Kidney epithelial cell (primary cell): ENCODE data around the gene DCAF6. TPM values are rescaled to one million over a fixed set of nuclear protein-coding genes. Genes with fewer than 3 reads are reported as not detected.

ENCODE experiments used
- DNase-seq: peaks from one replicate; pipeline ENCODE4 v3.0.0-alpha.2; 2010; ENCODE audit warnings: low read depth
- H3K27me3 ChIP-seq: 2 replicates; pipeline ENCODE4 v1.6.0; 2011; ENCODE audit warnings: low read length; ENCODE audit not compliant: control insufficient read depth, insufficient read depth
- H3K36me3 ChIP-seq: 2 replicates; pipeline ENCODE4 v1.5.1; 2011; ENCODE audit warnings: low read length; ENCODE audit not compliant: control insufficient read depth, insufficient read depth
- H3K4me3 ChIP-seq: 2 replicates; pipeline ENCODE4 v1.5.1; 2011; ENCODE audit warnings: low read depth, mild to moderate bottlenecking, control low read depth, low read length
- CTCF ChIP-seq: IDR thresholded peaks from 2 replicates; pipeline ENCODE4 v1.5.1; 2011; ENCODE audit warnings: mild to moderate bottlenecking, moderate library complexity, low read length, control low read depth, inconsistent platforms; ENCODE audit not compliant: insufficient read depth, poor library complexity, severe bottlenecking
- total RNA-seq: library from RNA; depleted of rRNA; stranded (reverse); fragments of >200 nt; gene quantifications from 2 replicates; pipeline ENCODE4 v1.2.3, GENCODE V29; 2015

The DCAF6 gene
- total RNA-seq, 1 donor from 2014 or later = 27.2 TPM

- no peak for DNase-seq
- Histone ChIP-seq H3K36me3 (no peaks in the 10 kb centered on the region), H3K4me3 (no peak overlapping the region), H3K27me3 (no peaks in the 10 kb centered on the region)
- TF ChIP-seq CTCF = no peak
Measured at GRCh38 chr1:168110896-168111545, 174.5 kb downstream of the DCAF6 start.

GRCh38 chr1:168112673-168113305 lies 176.3 kb downstream of the DCAF6 start:
- no peak for TF ChIP-seq CTCF
- Histone ChIP-seq H3K36me3 (no peaks in the 10 kb centered on the region), H3K27me3 (no peaks in the 10 kb centered on the region), H3K4me3 (no peak overlapping the region)
- DNase-seq = peak; percentile 77

- no peaks in the 10 kb centered on the region for H3K36me3 ChIP-seq
- DNase-seq = no peak
- H3K27me3 ChIP-seq = no peaks in the 10 kb centered on the region
- H3K4me3 ChIP-seq = no peak overlapping the region
- TF ChIP-seq CTCF = no peak
Measured at GRCh38 chr1:168114845-168115244, 178.4 kb downstream of the DCAF6 start.

GRCh38 chr1:168116327-168116799 lies 179.9 kb downstream of the DCAF6 start:
- TF ChIP-seq CTCF = no peak
- Histone ChIP-seq H3K27me3 (no peaks in the 10 kb centered on the region), H3K36me3 (no peaks in the 10 kb centered on the region), H3K4me3 (no peak overlapping the region)
- DNase-seq = no peak

GRCh38 chr1:168119750-168120149 lies 183.3 kb downstream of the DCAF6 start:
- H3K4me3 ChIP-seq = no peak overlapping the region
- no peak for TF ChIP-seq CTCF
- DNase-seq = no peak

More at GRCh38 chr1:168119750-168120149, 183.3 kb downstream of the DCAF6 start:
- Histone ChIP-seq H3K27me3 (no peaks in the 10 kb centered on the region), H3K36me3 (no peaks in the 10 kb centered on the region)
